GM19468 (cell line): Measurements from ENCODE around the gene AGAP3.

ENCODE experiments used
- ATAC-seq: cut with Tn5 transposase; IDR thresholded peaks from one replicate; pipeline ENCODE4 v1.9.1; 2021; ENCODE audit warnings: mild to moderate bottlenecking, moderate library complexity, moderate number of reproducible peaks; ENCODE audit not compliant: unreplicated experiment; ENCODE audit errors: extremely low read depth

The AGAP3 gene

DNA sequence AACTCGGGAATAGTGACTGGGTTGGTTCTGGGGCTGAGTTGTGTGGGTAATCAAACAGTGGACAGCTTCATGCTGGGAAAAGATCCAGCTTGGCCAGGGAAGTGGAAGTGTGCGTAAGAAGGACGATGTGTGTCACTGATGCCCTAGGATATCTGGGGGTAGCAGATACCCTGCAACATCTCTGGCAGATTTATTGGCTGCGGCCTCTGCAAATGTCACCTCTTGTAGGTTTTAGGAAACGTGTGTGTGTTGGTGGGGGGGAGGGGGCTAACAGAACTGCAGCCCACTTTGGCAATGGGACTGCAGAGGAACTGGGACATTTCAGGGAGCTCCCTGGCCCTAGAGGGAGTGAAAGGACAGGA lies 965 bp upstream of the AGAP3 start:
- no peak for ATAC-seq

DNA sequence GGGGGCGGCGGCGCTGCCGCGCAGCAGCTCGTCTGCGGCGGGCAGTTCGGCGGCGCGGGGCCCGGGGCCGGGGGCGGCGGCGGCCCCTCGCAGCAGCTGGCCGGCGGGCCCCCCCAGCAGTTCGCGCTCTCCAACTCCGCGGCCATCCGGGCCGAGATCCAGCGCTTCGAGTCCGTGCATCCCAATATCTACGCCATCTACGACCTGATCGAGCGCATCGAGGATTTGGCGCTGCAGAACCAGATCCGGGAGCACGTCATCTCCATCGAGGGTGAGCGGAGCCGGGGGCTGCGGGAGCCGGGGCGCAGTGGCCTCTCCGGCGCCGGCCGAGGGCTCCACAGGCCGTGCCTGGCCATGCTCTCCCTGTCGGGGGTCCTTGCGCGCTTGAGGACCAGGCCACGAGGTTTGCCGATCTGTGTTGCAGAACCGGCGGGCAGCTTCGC lies 548 bp downstream of the AGAP3 start:
- ATAC-seq = no peak

- no peak for ATAC-seq
These were observed 1.2 kb downstream of the AGAP3 start for GRCh38 chr7:151087245-151088018.

GRCh38 chr7:151088019-151088855 lies 2.0 kb downstream of the AGAP3 start:
- no peak for ATAC-seq

- no peak for ATAC-seq
These were observed 2.8 kb downstream of the AGAP3 start for GRCh38 chr7:151088856-151089699.

- no peak for ATAC-seq
These were observed 3.8 kb downstream of the AGAP3 start for GRCh38 chr7:151089893-151090730.

- no peak for ATAC-seq
These were observed 4.7 kb downstream of the AGAP3 start for GRCh38 chr7:151091003-151091402.

DNA sequence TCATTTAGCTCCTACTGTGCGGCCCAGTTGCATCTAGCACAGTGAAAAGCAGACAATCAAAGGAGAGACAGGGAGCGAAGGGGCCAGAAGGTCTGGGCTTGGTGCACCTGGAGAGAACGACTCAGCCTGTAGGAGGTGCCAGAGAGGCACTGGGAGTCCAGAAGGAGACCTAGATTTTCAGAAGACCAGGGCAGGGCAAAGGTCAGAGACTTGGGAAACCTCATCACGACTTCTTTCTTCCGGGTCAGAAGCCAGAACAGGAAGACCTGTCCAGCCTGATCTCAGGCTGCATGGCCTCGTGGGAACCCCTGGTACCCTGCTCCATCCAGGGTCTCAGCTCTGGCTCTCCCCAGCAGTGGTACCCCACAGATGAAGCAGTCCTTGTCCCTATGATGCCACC lies 5.2 kb downstream of the AGAP3 start:
- ATAC-seq = no peak

- ATAC-seq = no peak
These were observed 5.7 kb downstream of the AGAP3 start for GRCh38 chr7:151091988-151092387.

- no peak for ATAC-seq
These were observed 7.5 kb downstream of the AGAP3 start for GRCh38 chr7:151093748-151094147.

- ATAC-seq = no peak
These were observed 8.4 kb downstream of the AGAP3 start for GRCh38 chr7:151094675-151095074.

DNA sequence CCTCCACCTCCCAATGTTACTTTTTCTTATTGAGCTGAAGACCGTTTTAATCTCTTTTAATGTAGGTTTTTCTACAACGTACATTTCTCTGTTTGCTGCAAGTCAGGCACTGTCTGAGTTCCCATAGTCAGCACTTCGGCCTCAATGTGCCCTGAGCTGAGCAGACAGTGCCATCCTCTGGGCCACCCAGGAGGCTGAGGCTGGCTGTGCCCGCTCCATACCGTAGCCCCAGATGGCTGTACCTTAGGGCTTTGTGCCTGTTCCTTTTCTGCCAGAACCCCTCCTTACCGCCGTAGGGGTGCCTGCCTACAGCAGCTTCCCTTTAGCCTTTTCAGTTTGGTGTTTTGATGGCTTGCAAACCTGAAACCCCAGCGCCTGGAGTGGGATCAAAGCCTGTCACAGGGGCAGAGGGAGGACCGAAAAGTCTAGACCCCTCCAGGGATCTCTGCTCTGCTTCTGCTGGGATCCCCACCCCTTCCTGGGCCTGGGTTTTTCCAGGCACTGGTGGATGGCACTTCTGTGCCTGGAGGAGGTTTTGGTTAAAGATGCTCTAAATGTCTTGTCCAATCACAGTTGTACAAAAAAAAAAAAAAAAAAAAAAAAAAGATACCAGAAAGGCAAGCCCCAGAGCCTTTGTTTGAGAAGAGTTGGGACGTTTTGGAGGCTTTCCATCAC lies 9.0 kb downstream of the AGAP3 start:
- no peak for ATAC-seq

DNA sequence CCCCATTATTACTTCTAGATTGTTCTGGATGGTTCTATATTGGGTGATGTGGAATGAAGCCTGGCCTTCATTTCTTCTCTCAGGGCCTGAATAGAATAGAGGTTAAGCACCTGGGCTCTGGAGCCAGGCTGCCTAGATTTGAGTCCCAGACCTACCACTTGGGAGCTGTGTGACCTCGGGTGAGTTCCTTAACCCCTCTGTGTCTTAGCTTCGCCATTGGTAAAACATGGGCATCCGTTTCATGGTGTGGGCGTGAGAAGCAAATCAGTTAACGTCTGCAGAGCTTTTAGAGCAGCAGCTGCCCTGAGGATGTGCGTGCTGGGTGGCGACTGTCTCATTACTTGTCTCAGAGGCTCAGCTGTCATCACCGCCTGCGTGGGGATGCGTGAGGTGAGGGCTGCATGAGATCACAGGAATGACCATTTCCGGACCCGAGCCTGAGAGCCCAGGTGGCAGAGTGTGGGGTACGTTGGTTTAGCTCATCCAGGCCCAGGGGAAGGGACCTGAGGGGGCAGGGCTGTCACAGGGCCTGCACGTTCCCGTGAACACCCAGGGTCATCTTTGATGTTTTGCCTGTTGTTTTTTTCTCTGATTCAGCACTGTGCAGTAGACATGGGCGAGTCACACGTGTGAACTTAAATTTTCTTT lies 9.7 kb downstream of the AGAP3 start:
- no peak for ATAC-seq

DNA sequence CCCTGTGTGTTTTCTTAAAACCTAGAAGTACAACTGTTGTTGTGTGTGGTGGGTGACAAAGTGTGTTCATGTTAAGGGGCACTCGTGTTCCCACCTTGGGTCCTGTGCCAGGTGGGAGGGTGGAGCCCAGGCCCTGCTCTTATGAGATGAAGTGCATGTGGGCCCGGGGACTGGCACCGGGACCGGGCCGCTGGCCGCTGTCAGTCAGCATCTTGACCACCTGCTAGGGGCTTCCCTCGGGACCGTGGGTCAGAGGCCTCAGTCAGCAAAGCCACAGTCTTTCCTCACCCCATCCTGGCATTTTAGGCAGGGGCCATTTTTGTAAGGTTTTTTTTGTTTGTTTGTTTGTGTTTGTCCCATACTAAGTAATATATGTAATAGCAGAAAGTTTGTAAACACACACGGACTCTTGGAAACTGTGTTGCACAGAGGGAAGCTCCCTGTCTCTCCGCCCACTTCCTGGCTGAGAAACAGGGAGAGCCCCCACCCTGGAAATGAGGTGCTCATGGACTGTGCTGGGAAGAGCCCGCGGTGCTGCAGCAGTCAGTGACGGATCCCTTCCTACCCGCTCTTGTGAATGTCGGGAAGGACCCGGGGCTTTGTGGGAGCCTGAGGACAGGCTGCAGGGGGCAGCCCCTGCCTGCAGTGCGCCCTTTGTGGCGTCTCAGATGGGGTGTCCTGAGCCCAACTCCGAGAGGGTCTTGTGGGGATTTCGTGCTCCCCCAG lies 13.4 kb downstream of the AGAP3 start:
- no peak for ATAC-seq

DNA sequence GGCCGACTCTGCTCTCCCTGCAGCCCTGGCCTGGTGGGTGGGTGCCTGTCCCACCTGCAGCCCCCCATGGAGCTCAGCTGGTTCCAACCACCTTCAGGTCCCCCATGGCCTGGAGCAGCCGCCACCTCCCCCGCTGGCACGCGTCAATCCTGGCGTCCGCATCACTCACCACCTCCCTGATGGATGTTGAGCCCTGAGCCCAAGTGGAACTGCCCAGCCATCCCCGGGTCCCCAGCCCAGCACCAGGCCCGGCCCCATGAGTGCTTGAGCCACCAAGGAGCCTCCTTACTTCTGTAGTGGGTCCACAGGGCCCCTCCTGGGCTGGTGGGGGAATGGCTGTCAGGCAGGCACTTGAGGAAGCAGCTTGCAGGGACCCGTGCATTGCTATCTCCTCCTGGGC lies 14.6 kb downstream of the AGAP3 start:
- no peak for ATAC-seq

- no peak for ATAC-seq
These were observed 15.5 kb downstream of the AGAP3 start for GRCh38 chr7:151101621-151102396.

- no peak for ATAC-seq
These were observed 16.7 kb downstream of the AGAP3 start for GRCh38 chr7:151102991-151103390.
